GM18508 (cell line): ENCODE results near the gene XRN2.

ENCODE experiments used
- ATAC-seq: cut with Tn5 transposase; IDR thresholded peaks from one replicate; pipeline ENCODE4 v1.9.1; 2021; ENCODE audit warnings: moderate number of reproducible peaks; ENCODE audit not compliant: insufficient read depth, unreplicated experiment

The XRN2 gene

GRCh38 chr20:21380711-21381110 is 77.6 kb downstream of the XRN2 start:
- no peak for ATAC-seq

- no peak for ATAC-seq
Measured at GRCh38 chr20:21381619-21382018, 78.5 kb downstream of the XRN2 start.

DNA sequence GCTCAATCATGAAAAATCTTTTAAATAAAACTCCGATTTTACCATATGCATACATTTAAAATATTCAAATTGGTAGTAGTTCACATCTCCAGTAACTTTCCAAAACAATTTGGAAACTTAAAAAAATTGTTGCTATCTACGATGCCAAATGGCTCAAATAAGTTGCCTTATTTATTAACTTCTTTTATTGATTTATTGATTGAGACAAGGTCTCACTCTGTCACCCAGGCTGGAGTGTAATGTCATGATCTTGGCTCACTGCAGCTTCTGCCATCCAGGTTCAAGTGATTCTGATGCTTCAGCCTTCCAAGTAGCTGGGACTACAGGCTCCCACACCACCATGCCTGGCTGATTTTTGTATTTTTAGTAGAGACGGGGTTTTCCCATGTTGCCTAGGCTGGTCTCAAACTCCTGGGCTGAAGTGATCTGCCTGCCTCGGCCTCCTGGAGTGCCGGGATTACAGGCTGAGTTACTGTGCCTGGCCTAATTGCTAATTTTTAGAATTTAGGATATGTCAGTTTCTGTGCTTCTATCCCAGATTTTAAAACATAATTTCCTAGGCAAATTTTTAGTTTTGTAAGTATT is 81.3 kb downstream of the XRN2 start:
- no peak for ATAC-seq

DNA sequence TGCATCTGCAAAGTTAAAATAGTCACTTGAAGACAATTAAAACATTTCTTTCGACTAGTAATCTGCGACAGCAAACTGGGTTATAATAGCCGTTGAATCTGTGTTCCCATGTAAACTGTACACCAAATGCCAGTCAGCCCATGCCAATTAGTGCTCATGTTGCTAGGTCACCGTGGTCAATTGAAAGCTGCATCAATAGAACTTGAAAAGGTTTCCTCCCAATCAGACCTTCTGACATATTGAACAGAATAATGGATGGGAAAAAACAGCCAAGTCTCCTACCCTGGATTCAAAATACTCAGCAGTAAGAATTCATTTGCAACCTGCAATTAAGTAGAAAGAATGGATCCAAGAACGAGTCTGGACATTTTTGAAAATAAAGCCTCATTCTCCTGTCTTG is 83.0 kb downstream of the XRN2 start:
- no peak for ATAC-seq

DNA sequence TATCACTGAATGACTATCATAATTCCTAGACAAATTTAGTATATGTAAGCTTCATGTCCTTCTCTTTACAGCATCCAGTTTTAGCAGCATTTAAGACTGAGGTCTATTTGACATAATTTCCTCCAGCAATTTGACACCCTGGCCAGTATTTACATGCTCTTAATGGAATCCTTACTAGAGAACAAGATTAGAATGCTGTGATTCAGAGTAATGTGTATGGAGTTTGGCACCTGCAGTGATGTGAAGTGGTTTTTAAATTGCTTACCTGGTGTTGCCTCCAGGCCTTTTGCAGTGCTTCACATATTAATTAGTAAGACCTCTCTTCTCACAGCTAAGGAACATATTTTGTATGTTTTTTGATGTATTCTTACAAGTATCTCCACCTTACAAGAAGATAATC is 84.4 kb downstream of the XRN2 start:
- ATAC-seq: no peak

- no peak for ATAC-seq
Measured at GRCh38 chr20:21388566-21388965, 85.4 kb downstream of the XRN2 start.

- no peak for ATAC-seq
Measured at GRCh38 chr20:21389368-21389767, 86.2 kb downstream of the XRN2 start.

GRCh38 chr20:21390768-21391167 is 87.6 kb downstream of the XRN2 start:
- no peak for ATAC-seq

DNA sequence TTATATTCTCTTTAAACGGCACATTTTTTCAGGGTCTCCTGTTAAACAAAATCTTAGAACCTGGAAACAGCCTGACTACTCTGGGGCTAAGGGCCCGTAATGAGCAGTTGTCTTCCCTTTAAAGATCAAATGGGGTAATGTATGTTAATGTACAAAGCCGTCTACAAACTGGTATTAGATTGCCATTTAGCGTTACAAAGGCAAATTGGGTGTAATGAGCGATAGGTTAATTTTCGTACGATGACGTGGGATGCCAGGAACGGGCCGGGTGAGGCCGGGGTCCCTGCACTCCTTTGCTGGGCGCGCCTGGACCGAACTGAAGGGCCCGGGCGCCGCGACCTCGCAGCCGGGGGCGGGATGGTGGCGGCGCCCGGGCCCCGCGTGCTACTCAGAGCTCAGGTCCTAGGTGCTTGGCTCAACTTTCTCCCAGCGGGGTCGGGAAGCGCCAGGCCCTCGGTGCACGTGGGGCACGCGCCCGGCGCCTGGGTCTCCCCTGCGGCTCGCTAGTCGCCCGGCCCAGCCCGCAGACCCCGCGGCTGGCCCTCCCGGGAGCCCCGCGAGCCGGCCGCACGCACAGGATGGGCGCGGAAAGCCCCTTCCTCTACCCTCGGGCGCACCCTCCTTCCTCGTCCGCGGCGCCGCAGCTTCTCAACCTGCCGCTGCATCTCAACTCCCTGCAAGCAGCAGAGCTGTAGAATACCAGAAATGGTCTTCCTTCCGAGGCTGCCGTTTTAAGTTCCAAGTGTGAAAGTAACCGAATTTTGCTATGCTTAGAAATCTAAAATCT is 88.2 kb downstream of the XRN2 start:
- no peak for ATAC-seq

DNA sequence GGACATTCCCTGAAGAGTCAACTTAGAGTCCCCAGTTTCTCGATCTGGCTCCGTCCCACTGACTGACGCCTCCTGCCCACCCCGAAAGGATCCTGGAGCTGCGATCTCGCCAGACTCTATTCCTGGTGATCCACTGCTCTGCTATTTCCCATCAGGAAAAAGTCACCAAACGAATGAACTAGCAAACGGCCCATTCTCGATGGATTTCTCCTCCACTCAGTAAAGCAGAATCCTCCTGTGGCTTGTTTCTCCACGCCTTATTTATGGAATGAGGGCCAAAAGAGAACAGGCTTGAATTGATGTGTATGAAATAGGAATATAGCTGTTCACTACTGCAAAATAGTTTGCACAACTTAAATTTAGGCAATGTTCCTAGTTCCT is 88.8 kb downstream of the XRN2 start:
- no peak for ATAC-seq

DNA sequence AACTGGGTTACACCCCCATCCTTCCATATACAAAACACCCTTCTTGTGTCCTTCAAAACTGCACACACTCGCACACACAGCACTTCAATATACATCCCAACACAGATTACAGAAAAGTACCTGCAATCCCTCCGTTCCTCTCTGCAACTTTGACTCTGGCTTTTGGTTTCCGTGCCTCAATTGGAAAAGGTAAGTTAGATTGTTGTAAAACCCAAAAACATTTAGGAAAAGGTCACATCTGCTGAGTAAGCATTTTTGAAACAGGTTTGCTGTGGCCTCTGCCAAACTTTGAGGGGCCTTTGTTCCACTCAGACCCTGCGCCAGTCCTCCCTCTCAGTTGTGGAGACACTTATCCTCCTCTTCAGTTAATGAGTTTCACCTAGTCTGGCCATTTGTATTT is 90.0 kb downstream of the XRN2 start:
- no peak for ATAC-seq

DNA sequence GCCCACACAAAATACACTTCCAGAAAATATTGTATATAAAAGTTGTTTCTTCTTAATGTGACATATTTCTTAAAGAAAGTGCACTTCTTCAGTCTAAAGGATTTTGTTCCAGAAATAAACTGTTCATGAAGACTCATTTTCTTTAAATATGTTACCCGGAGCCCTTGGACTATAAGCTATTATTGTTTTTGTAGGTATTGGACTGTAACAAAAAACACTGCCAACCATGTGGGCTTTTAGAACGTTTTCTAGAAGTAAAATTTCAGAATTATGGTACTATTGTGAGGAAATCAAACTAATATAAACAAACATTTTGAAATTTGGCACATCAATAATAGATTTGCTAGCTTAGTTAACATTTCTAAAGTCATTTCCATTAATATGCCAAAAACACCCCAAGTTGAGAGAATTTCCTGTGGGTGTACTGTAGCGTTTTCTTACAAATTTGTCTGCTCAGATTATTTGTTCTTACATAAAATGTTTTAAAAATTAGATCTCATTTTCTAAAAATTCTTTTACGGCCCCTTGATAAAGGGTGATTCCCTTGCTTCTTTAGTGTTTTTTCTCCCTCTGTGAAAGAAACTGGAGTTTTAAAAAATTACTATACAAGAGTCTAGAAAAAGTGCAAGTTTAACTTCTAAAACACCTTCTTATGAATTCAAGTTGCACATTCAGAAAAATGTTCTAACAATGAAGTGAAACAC is 90.8 kb downstream of the XRN2 start:
- no peak for ATAC-seq

- ATAC-seq: no peak
Measured at GRCh38 chr20:21394551-21394950, 91.4 kb downstream of the XRN2 start.

GRCh38 chr20:21395051-21395665 is 92.0 kb downstream of the XRN2 start:
- ATAC-seq: no peak

DNA sequence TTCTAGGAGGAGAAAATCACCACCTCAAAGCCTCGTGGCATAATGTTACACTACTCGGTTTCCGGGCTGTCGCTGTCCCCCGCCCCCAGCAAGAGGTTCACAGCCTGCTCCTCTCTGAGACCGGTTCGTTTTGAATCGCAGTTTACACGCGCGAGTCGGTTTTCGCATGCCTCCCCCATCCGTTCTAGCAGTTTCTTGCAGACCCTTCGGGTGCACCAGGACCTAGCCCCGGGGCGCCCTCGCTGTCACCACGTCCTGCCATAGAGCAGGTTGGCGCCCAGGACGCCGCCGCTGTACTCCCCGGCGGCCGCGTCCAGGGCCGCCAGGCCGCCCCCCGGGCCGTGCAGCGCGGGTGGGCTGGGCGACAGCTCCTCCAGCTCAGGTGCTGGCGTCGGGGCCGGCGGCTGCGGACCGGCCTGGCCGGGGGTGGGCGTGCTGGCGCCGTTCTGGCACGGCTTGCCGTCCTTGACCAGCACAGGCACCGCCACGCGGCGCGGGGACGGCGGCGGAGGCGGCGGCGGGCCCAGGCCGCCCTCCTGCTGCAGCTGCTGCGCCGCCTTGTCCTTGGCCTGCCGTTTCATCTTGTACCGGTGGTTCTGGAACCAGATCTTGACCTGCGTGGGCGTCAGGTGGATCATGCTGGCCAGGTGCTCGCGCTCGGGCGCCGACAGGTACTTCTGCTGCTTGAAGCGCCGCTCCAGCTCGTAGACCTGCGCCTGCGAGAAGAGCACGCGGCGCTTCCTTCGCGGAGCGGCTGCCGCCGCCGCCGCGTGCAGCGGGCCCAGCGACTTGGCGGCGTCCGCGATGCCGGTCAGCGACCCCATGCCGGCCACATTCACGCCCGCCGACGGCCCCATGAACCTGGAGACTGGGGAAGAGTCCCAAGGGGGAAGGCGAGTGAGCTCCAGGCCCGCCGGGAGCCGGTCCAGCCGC is 92.8 kb downstream of the XRN2 start:
- ATAC-seq: no peak

GRCh38 chr20:21396599-21397340 is 93.6 kb downstream of the XRN2 start:
- ATAC-seq: no peak

- ATAC-seq: no peak
Measured at GRCh38 chr20:21397341-21398108, 94.4 kb downstream of the XRN2 start, which contains the start of gene NKX2-4. TSS of gene NKX2-4 (minus strand) at chr20:21397526. CDS start at chr20:21397399, 127 bp downstream.

GRCh38 chr20:21398109-21399004 is 95.2 kb downstream of the XRN2 start:
- ATAC-seq: no peak
